Measurements from ENCODE around the gene AGMO. TPM values are rescaled to one million over a fixed set of nuclear protein-coding genes. Genes with fewer than 3 reads are reported as not detected.

Gene AGMO
- total RNA-seq, result not detected

DNA sequence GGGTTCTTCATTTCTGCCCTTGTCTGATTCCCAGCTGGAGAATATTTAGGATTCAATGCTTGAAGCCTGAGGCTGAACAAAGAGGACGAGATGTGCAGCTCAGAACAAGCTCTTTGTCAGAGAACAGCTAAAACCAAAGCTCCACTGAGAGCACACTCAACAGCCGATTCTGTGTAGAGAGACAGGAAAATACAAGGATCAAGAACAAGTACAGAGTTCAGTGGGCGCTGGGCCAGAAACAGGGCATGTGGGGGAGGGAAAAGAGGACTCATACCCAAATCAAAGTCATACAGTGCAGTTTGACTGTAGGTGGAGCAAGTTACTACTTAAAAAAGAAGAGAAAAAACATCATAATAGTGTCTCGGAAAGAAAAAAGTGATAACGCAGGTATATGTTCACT is at the start of gene AGMO:
Gene AGMO (minus strand): TSS at position 181 of the 400 bp plus-strand sequence.
- no peak within 1 kb of the TSS for H3K27ac Mint-ChIP-seq
- CTCF ChIA-PET, result interaction anchor here (1.4 kb wide), 1 partner anchor 12 kb away, joined by 3 read pairs; no protein-coding TSS in a partner anchor
- no peak for DNase-seq
- no peaks in the 10 kb centered on the region for H3K4me1 Mint-ChIP-seq
- POLR2A ChIA-PET, result no interaction called here
- peaks cover 2% of the 10 kb centered on the region for H3K9me3 Mint-ChIP-seq (ENCODE audit: low read depth)
- H3K27me3 Mint-ChIP-seq, result no peaks in the 10 kb centered on the region
- no peak within 1 kb of the TSS for H3K4me3 Mint-ChIP-seq
- no peak for ATAC-seq
- intact Hi-C loops (cut with DNase I, micrococcal nuclease), result no loop called here
- no peaks in the 10 kb centered on the region for H3K36me3 Mint-ChIP-seq (ENCODE audit: low read depth)

DNA sequence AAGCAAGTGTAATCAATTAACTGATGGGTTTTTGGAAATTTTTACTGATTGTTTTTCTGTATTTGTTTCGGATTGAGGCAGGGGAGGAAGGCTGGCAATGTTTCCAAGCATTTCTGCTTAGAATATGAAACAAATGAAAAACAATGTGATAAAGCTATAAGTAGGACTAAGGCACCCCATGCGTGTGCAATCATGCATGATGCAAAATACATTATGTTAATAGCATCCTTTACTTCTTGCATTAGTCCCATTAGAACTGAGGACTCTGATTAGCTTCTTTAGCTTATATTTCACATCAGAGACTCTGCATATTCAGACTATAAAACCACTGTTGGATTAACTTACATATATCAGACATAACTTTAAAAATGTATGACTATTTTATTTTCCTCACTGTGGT is 48.7 kb upstream of the AGMO start:
- H3K36me3 Mint-ChIP-seq (ENCODE audit: low read depth), result no peaks in the 10 kb centered on the region
- ChIA-PET POLR2A (no interaction called here), CTCF (interaction anchor here (0.6 to 0.7 kb wide), 2 partner anchors 1144 to 1207 kb away, joined by 3 read pairs; no protein-coding TSS in a partner anchor)
- no peak overlapping the region for H3K27ac Mint-ChIP-seq
- intact Hi-C loops (cut with DNase I, micrococcal nuclease), result no loop called here
- H3K4me1 Mint-ChIP-seq, result no peaks in the 10 kb centered on the region
- H3K9me3 Mint-ChIP-seq (ENCODE audit: low read depth), result peaks cover 3% of the 10 kb centered on the region
- no peak overlapping the region for H3K4me3 Mint-ChIP-seq
- no peaks in the 10 kb centered on the region for H3K27me3 Mint-ChIP-seq
- ATAC-seq (no peak), DNase-seq (no peak)

DNA sequence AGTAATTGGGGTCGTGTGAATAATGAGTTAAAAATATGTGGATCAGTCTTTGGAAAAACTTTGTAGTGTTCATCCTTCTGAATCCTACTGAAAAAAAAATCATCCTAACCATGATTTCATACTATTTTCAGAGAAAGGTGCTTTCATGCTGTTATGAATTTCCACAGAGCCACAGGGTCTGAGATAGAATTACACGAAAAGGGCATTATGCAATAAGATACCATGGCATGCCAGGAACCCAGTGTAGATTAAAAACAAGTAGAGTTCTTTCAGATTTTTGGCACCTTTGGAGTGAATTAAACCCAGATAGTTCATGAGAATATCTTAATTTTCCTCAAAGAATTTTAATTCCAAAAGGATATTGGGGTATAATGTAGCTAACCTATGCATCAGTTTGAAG is 47.5 kb upstream of the AGMO start:
- DNase-seq, result no peak
- H3K9me3 Mint-ChIP-seq (ENCODE audit: low read depth), result peaks cover 3% of the 10 kb centered on the region
- no peaks in the 10 kb centered on the region for H3K27me3 Mint-ChIP-seq
- no peaks in the 10 kb centered on the region for H3K4me1 Mint-ChIP-seq
- H3K36me3 Mint-ChIP-seq (ENCODE audit: low read depth), result no peaks in the 10 kb centered on the region
- no peak overlapping the region for H3K27ac Mint-ChIP-seq
- ATAC-seq, result no peak
- H3K4me3 Mint-ChIP-seq, result no peak overlapping the region
- ChIA-PET CTCF (no interaction called here), POLR2A (no interaction called here)
- intact Hi-C loops (cut with DNase I, micrococcal nuclease), result no loop called here

DNA sequence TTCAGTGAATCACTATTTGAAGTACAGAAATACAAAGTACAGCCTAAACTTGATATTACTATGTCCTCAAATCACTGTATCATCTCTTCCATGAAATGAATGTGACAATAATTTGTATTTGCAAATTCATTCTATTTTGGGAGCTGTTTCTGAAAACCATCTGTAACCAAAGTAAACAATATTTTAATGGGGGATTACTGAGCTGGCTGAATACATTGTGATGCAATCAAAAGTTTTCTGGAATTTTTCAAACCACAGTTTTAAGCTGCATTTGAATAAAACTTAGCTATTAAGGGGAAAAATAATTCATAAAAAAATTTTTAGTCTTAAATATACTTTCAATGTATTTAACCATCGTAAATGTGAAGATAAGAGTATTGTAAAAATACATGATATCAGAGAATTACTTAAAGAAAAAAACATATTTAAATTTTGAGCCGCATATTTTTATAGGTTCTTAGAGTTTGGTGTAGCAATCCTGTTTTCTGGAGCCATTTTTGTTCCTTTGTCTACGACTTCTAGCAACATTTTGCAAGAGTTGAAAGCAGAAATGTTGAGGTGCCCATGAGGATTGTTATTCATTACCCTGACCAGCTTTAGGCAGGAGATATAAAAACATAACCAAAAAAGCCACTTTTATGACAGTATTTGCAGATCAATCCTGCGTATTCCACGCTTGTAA is 45.9 kb upstream of the AGMO start:
- ATAC-seq, result no peak

DNA sequence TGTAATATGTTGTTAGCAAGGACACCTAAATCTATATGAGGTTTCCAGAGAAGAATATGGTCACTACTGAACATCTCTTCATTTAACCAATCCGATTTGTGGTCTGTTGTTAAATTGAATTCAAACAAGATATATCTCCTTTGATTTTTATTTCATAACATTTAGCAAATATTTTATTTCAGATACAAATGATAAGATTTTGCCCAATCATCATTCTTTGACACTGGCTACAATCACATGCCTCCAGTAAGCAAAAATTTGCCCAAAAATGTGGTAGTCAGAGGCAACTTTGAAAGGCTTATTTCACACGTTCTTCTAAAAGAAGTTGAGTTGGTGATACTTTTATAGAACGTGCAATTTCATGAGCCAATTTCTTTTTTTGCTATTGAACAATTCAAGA is 44.7 kb upstream of the AGMO start:
- Mint-ChIP-seq H3K27ac (no peak overlapping the region), H3K27me3 (no peaks in the 10 kb centered on the region), H3K4me3 (no peak overlapping the region), H3K4me1 (no peaks in the 10 kb centered on the region), H3K36me3 (ENCODE audit: low read depth) (no peaks in the 10 kb centered on the region), H3K9me3 (ENCODE audit: low read depth) (peaks cover 5% of the 10 kb centered on the region)
- intact Hi-C loops (cut with DNase I, micrococcal nuclease), result no loop called here
- CTCF ChIA-PET, result no interaction called here
- ATAC-seq, result no peak
- DNase-seq, result no peak
- POLR2A ChIA-PET, result no interaction called here

More for the DNA sequence above, 45.9 kb upstream of the AGMO start:
- DNase-seq, result no peak
- no peaks in the 10 kb centered on the region for H3K27me3 Mint-ChIP-seq
- H3K36me3 Mint-ChIP-seq (ENCODE audit: low read depth), result no peaks in the 10 kb centered on the region
- no peak overlapping the region for H3K4me3 Mint-ChIP-seq
- intact Hi-C loops (cut with DNase I, micrococcal nuclease), result no loop called here
- no peaks in the 10 kb centered on the region for H3K4me1 Mint-ChIP-seq
- no peak overlapping the region for H3K27ac Mint-ChIP-seq
- POLR2A ChIA-PET, result no interaction called here
- CTCF ChIA-PET, result no interaction called here
- H3K9me3 Mint-ChIP-seq (ENCODE audit: low read depth), result peaks cover 5% of the 10 kb centered on the region

DNA sequence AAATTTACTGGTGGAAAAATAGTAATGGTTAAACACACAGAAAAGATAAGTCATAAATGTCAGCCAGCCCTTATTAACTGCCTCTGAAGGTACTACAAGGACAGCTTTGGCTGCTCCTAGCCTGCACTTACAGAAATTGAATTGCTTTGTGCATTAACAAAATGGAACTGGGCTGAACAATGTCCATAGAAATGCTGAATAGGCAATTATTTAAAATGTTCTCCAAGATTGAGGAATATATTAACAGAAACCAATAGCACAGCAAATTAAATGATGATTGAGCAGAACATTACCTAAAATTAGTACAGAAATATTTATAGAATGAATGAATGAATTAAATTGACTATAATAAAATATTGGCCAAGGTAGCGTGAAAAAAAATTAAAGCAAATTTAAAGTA is 42.4 kb upstream of the AGMO start:
- Mint-ChIP-seq H3K9me3 (ENCODE audit: low read depth) (peaks cover 4% of the 10 kb centered on the region), H3K27ac (no peak overlapping the region), H3K4me3 (no peak overlapping the region), H3K27me3 (no peaks in the 10 kb centered on the region), H3K4me1 (no peaks in the 10 kb centered on the region), H3K36me3 (ENCODE audit: low read depth) (no peaks in the 10 kb centered on the region)
- ChIA-PET POLR2A (no interaction called here), CTCF (no interaction called here)
- ATAC-seq, result no peak
- intact Hi-C loops (cut with DNase I, micrococcal nuclease), result no loop called here
- DNase-seq, result no peak

DNA sequence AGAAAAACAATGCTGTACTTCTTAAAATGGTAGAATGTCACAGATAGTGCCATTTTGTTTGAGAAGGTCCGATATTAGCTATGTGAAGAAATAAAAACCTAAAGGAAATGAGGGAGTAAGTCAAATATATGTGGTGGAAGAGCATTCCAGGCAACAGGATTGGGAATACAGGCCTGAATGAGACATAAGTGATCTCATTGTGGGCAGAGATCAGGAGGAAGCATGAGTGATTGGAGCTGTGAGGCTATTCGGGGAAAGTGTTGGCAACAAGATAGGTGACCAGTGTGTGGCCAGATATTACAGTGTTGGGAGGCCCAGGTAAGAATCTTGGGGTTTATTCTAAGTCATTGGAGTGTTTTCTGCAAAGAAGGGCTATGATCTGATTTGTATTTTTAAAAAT is 41.3 kb upstream of the AGMO start:
- ATAC-seq, result no peak
- ChIA-PET POLR2A (no interaction called here), CTCF (no interaction called here)
- no peak overlapping the region for H3K27ac Mint-ChIP-seq
- no peaks in the 10 kb centered on the region for H3K27me3 Mint-ChIP-seq
- no peak overlapping the region for H3K4me3 Mint-ChIP-seq
- H3K4me1 Mint-ChIP-seq, result no peaks in the 10 kb centered on the region
- DNase-seq, result no peak
- intact Hi-C loops (cut with DNase I, micrococcal nuclease), result no loop called here
- H3K9me3 Mint-ChIP-seq (ENCODE audit: low read depth), result peaks cover 2% of the 10 kb centered on the region
- no peaks in the 10 kb centered on the region for H3K36me3 Mint-ChIP-seq (ENCODE audit: low read depth)

DNA sequence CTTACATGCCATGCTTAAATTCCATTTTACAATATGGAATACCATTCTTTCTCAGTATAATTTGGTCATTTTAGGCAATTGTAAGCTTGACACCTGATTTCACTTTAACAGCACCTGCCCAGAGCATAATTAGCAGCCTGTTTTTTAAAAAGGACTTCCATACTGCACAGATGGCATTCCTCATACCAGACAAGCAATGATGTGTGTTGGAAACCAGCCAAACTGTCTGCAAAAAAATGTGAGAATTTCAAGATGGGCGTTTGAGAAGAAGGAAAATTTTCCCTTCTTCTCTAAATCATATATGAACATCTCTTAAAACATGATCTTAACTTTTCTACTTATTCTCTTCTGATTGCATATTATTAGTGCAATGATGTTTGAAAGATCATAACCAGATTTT is 40.4 kb upstream of the AGMO start:
- Mint-ChIP-seq H3K27me3 (no peaks in the 10 kb centered on the region), H3K36me3 (ENCODE audit: low read depth) (no peaks in the 10 kb centered on the region), H3K4me1 (no peaks in the 10 kb centered on the region), H3K9me3 (ENCODE audit: low read depth) (peaks cover 2% of the 10 kb centered on the region), H3K27ac (no peak overlapping the region), H3K4me3 (no peak overlapping the region)
- intact Hi-C loops (cut with DNase I, micrococcal nuclease), result no loop called here
- ChIA-PET CTCF (no interaction called here), POLR2A (no interaction called here)
- DNase-seq (no peak), ATAC-seq (no peak)

DNA sequence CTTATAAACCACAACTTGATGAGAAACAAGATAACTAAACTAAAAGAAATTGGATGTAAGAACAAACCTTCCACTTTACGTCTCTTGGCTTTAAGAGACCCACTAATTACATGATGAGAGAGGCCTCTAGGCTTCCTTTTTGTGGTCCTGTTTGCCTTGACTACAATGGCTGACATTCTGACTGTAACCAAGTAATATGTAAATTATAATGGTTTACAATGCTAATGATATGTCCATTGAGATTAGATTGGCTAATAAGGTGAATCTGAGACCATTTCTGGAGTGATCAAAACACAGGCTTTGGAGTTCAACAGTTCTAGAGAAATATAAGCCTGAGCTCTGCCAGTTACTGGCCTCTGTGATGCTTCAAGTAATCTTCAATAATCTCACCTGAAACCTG is 39.4 kb upstream of the AGMO start:
- no peak overlapping the region for H3K27ac Mint-ChIP-seq

DNA sequence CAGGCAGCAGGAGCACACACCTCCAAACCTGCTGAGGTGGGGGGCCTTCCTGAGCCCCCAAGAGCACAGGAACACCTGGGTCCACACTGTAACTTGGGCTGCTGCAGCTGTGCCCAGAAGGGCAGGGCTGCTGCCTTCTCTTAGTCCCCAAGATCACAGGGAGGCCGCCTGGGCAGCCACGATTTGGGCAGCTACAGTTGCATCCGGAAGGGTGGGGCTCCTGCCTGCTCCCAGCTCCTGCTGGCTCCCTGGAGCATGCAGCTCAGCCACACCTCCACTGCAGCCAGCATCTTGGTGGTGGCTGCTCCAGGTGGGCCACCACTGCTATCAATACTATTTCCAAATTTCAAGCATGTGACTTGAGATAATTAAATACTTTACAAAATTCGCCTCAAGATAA is 38.5 kb upstream of the AGMO start:
- POLR2A ChIA-PET, result no interaction called here
- no peak for ATAC-seq
- no peaks in the 10 kb centered on the region for H3K4me1 Mint-ChIP-seq
- CTCF ChIA-PET, result no interaction called here
- H3K4me3 Mint-ChIP-seq, result no peak overlapping the region
- no peak overlapping the region for H3K27ac Mint-ChIP-seq
- H3K36me3 Mint-ChIP-seq (ENCODE audit: low read depth), result no peaks in the 10 kb centered on the region
- H3K9me3 Mint-ChIP-seq (ENCODE audit: low read depth), result peaks cover 7% of the 10 kb centered on the region
- no peak for DNase-seq
- H3K27me3 Mint-ChIP-seq, result no peaks in the 10 kb centered on the region
- intact Hi-C loops (cut with DNase I, micrococcal nuclease), result no loop called here

More for the DNA sequence above, 39.4 kb upstream of the AGMO start:
- CTCF ChIA-PET, result interaction anchor here (0.6 kb wide), 1 partner anchor 12 kb away, joined by 4 read pairs; no protein-coding TSS in a partner anchor
- POLR2A ChIA-PET, result no interaction called here
- Mint-ChIP-seq H3K27me3 (no peaks in the 10 kb centered on the region), H3K4me1 (no peaks in the 10 kb centered on the region), H3K36me3 (ENCODE audit: low read depth) (no peaks in the 10 kb centered on the region), H3K4me3 (no peak overlapping the region), H3K9me3 (ENCODE audit: low read depth) (peaks cover 7% of the 10 kb centered on the region)
- ATAC-seq (no peak), DNase-seq (no peak)
- intact Hi-C loops (cut with DNase I, micrococcal nuclease), result no loop called here

DNA sequence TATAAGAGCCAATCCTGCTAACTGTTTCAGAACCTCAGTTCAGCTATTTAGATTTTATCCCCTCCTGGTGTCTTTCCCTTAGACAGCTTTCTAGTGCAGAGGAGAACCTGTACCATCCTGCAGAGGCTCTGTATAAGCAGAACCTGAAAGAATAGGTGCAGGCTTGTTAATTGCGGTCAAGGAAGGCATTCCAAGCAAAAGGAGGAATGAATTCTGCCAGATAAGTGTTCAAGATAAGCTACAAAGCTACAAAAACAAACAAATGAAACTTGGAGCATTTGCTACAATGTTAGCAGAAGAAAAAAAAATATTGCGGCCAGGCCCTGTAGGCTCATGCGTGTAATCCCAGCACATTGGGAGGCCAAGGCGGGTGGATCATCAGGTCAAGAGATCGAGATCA is 32.6 kb upstream of the AGMO start:
- Mint-ChIP-seq H3K27me3 (no peaks in the 10 kb centered on the region), H3K9me3 (ENCODE audit: low read depth) (peaks cover 4% of the 10 kb centered on the region), H3K4me3 (no peak overlapping the region), H3K4me1 (no peaks in the 10 kb centered on the region), H3K36me3 (ENCODE audit: low read depth) (no peaks in the 10 kb centered on the region), H3K27ac (no peak overlapping the region)
- ChIA-PET CTCF (no interaction called here), POLR2A (no interaction called here)
- DNase-seq (no peak), ATAC-seq (no peak)
- intact Hi-C loops (cut with DNase I, micrococcal nuclease), result no loop called here

DNA sequence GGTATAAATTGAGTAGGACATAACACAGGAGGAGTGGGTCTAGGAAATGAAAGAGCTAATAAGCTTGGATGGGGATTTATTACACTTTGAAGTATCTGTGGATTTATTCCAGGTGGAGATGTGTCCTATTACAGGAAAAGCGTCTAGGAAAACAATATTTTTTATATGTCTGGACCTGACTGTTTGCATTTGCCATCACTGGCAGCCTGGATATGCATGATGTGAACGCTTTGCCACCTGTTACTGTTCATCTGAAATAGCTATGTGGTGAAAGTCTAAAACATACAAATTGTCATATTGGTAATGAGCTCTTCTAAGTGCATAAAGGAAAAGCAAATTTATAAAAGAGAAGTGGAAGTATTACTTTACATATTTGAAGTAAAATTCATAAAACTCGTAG is 31.6 kb upstream of the AGMO start:
- DNase-seq (no peak), ATAC-seq (no peak)
- Mint-ChIP-seq H3K4me3 (no peak overlapping the region), H3K4me1 (no peaks in the 10 kb centered on the region), H3K9me3 (ENCODE audit: low read depth) (peaks cover 4% of the 10 kb centered on the region), H3K27ac (no peak overlapping the region), H3K27me3 (no peaks in the 10 kb centered on the region), H3K36me3 (ENCODE audit: low read depth) (no peaks in the 10 kb centered on the region)
- intact Hi-C loops (cut with DNase I, micrococcal nuclease), result no loop called here
- ChIA-PET CTCF (no interaction called here), POLR2A (no interaction called here)

DNA sequence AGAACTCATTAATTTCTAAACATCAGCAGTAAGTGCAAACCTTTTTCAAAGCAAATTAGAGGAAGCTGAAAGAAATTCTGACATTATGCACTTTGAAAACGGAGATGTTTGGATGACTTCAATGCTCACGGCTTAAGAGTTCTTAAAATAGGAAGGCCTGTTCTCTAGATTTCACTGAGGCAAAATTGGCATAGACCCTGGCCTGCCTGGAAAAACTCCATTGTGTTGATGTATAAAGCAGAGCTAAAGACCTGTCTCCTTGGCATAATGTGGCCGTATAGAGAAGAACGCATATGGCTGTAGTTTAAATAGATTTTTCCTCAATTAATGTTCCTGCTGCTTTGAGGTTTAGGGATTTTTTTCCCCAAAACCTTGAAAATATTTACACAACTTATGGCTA is 24.5 kb upstream of the AGMO start:
- intact Hi-C loops (cut with DNase I, micrococcal nuclease), result no loop called here
- no peak for ATAC-seq
- no peaks in the 10 kb centered on the region for H3K36me3 Mint-ChIP-seq (ENCODE audit: low read depth)
- no peak overlapping the region for H3K27ac Mint-ChIP-seq
- peaks cover 7% of the 10 kb centered on the region for H3K9me3 Mint-ChIP-seq (ENCODE audit: low read depth)
- no peaks in the 10 kb centered on the region for H3K27me3 Mint-ChIP-seq
- DNase-seq, result no peak
- no peak overlapping the region for H3K4me3 Mint-ChIP-seq
- no peaks in the 10 kb centered on the region for H3K4me1 Mint-ChIP-seq
- ChIA-PET CTCF (no interaction called here), POLR2A (no interaction called here)
